Mucosa of rectum (tissue), 2 donors: Measurements from ENCODE around the gene ANGPTL2.

Experiments
- H3K27ac ChIP-seq, 2 donors: one replicate each; pipeline ENCODE4 v1.7.0; 2013; ENCODE audit warnings: inconsistent platforms in 2 of 2, low read depth in 2 of 2, low read length in 2 of 2
- H3K27me3 ChIP-seq, 2 donors: one replicate each; pipeline ENCODE4 v1.7.0; 2013; ENCODE audit warnings: low read length in 2 of 2; ENCODE audit not compliant: control insufficient read depth in 2 of 2, insufficient read depth in 2 of 2
- H3K36me3 ChIP-seq, 2 donors: one replicate each; pipeline ENCODE4 v1.7.0; 2013; ENCODE audit warnings: low read length in 2 of 2; ENCODE audit not compliant: control insufficient read depth in 2 of 2, insufficient read depth in 2 of 2
- H3K4me1 ChIP-seq, 2 donors: one replicate each; pipeline ENCODE4 v1.7.0; 2013; ENCODE audit warnings: low read length in 2 of 2, mild to moderate bottlenecking in 1 of 2; ENCODE audit not compliant: control insufficient read depth in 2 of 2, insufficient read depth in 2 of 2
- H3K4me3 ChIP-seq, 2 donors: one replicate each; pipeline ENCODE4 v1.7.0; 2013; ENCODE audit warnings: low read length in 2 of 2
- H3K9ac ChIP-seq, 2 donors: one replicate each; pipeline ENCODE4 v1.7.0; 2013; ENCODE audit warnings: low read length in 2 of 2, low read depth in 1 of 2, mild to moderate bottlenecking in 1 of 2
- H3K9me3 ChIP-seq, 2 donors: one replicate each; pipeline ENCODE4 v1.7.0; 2013; ENCODE audit warnings: low read length in 2 of 2; ENCODE audit not compliant: control insufficient read depth in 2 of 2
- donor health status: healthy.
- donor health status: Normal muscosa, but diverticular disease.

The ANGPTL2 gene

DNA sequence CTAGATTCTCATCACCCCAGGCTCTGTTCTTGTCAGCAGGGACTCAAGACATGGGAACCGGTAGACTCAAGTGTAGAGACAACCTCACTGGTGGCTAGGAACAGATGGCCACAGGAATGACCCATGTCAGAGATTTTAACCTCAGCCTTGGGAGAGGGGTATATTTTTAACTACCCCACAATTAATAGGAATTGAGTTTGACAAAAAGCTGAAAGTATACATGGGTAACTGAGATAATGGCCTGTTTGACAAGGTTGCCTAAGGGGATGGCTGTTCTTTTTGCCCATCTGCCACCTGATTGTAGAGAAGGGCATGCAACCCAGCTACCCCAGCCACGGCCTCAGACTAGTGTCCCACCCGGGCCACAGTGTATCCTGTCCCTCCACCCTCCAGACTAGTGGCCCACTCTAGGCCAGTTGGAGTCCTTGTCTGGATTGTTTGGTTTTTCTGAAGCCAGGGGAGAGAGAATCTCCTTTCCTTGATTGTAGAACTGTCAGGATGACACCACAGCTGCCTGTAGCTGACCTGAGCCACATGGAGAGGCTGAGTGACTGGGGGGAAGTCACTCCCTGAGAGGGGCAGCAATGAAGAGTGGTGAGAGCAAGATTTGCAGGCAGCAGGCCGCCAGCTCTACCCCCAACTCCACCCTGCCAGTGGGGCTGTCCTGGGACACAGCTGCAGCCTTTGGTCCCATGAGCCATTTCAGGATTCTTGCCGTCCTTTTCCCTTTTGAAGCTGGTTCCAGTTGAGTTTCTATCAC is 14.6 kb upstream of the ANGPTL2 start:
- Histone ChIP-seq H3K4me3 (no peak overlapping the region), H3K36me3 (no peaks in the 10 kb centered on the region), H3K27ac (no peak overlapping the region), H3K9me3 (no peaks in the 10 kb centered on the region), H3K9ac (no peak overlapping the region), H3K4me1 (peaks cover 0 to 6% of the 10 kb centered on the region in 2 donors), H3K27me3 (no peaks in the 10 kb centered on the region)

DNA sequence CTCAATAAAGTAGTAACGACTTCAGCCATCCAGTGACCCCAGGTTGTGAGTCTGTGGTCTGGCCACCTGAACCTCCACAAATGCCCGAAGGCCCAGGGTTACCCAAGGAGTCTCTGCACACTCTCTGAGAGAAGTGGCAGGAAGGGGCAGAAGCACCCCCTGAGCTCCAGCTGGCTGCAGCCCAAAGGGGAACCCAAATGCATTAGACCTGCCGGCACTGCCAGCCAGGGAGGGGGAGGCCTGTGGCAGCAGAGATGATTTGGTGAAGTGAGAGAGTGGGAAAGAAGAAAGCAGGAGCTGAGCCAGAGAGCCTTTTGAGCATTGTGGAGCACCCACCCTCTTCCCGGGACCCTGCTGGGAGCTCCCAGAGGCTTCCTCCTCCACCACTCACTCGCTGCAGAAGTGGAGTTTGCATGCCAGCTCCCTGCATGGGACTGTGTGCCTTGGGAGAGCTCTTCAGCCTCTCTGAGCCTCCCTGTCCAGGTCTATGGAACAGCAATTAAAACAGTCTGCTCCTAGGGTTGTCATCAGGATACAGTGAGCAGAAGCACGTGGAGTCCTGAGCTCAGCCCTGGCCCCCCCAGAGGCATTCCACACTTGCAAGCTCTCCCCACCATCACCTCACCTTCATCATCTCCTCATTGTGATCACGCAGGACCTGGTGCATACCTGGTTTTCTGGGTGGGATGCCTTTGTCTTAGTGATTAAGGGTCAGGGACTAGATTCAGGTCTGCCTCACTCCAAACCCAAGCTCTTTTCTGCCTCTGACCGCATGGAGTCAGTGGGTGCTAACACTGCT is 13.8 kb upstream of the ANGPTL2 start:
- Histone ChIP-seq H3K27ac (no peak overlapping the region), H3K4me1 (peaks cover 0 to 6% of the 10 kb centered on the region in 2 donors), H3K9ac (no peak overlapping the region)

GRCh38 chr9:127135056-127135745 is 12.8 kb upstream of the ANGPTL2 start:
- Histone ChIP-seq H3K4me3 (no peak overlapping the region), H3K9me3 (no peaks in the 10 kb centered on the region), H3K36me3 (no peaks in the 10 kb centered on the region), H3K27ac (peak overlapping the region in 1 of 2 donors; percentile 14), H3K27me3 (no peaks in the 10 kb centered on the region), H3K4me1 (peaks cover 0 to 6% of the 10 kb centered on the region in 2 donors), H3K9ac (no peak overlapping the region)

More for the DNA sequence above, 13.8 kb upstream of the ANGPTL2 start:
- H3K36me3 ChIP-seq, result no peaks in the 10 kb centered on the region
- H3K9me3 ChIP-seq, result no peaks in the 10 kb centered on the region
- H3K27me3 ChIP-seq, result no peaks in the 10 kb centered on the region
- no peak overlapping the region for H3K4me3 ChIP-seq

DNA sequence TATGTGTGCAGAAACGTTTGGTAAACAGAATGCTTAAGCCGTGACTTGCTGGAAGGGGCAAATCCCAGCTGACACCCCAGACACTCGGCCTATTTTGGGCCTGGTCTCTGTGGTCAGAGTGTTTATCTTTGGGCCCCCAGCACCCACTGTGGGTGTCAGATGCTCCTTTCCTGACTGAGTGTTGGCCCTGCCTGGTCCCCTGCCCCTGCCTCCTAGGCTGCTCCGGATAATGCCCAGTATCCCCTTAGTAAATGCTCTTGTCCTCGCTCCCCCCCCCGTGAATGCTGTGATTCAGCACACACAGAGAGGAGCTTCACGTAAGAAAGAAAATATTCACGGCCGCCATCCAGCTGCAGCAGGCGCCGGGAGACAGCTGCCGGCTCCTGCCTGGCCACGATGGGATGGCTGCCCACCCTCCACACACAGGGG is 11.3 kb upstream of the ANGPTL2 start:
- Histone ChIP-seq H3K4me1 (peaks cover 0 to 6% of the 10 kb centered on the region in 2 donors), H3K4me3 (no peak overlapping the region)

DNA sequence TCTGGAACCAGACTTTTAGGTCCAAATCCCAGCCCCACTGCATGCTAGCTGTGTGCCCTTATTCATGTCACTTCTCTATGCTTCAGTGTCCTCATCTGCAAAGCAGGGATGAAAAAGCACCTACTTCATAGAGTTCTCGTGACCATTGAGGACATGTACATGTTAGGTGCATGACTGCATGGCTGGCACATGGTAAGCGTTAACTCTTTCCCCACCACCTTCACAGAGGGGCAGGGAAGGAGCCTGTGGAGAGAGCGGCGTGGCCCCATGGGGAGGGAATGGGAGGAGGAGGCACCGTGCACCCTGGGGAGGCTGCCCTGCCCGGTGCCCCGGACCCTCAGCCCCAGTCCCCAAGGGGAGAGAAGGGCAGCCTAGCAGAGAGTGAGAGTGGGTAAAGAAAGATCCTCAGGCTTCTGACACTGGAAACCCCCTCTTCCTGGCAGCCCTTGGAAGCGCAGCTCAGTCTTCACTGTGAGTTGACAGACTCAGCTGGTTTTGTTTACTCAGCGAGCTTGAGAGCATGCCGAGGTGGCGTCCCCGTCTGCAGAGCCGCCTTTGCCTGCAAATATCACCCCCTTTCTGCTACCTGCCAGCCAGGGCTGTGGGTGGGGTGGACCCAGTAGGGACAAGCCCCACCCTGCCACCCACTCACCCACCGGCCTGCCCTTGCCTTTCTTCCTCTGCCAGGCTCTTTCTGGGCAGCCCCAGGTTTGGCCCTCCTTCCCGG is 10.6 kb upstream of the ANGPTL2 start:
- H3K9ac ChIP-seq, result no peak overlapping the region
- H3K27me3 ChIP-seq, result no peaks in the 10 kb centered on the region
- peaks cover 0 to 6% of the 10 kb centered on the region in 2 donors for H3K4me1 ChIP-seq

More for the DNA sequence above, 11.3 kb upstream of the ANGPTL2 start:
- no peak overlapping the region for H3K9ac ChIP-seq
- no peaks in the 10 kb centered on the region for H3K27me3 ChIP-seq
- no peaks in the 10 kb centered on the region for H3K36me3 ChIP-seq
- peak overlapping the region; percentile 68 to 76 for H3K27ac ChIP-seq
- no peaks in the 10 kb centered on the region for H3K9me3 ChIP-seq

DNA sequence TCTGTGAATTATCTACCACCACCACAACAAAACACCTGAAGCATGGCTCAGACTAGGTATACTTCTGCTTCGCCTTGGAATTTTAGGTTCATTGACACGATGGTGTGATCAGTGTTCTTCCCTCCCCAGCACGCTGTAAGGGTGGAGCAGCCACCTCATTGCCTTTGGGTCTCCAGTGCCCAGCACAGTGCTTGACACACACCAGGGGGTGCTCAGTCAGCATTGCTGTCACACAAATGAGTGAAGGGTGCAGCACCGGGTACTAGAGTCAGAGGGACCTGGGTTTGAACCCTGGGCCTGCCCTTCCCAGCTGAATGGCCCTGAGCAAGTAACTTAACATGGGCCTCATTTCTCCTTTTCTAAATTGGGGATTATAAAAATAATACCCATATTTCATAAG is 9.9 kb upstream of the ANGPTL2 start:
- Histone ChIP-seq H3K4me1 (peaks cover 0 to 6% of the 10 kb centered on the region in 2 donors), H3K4me3 (no peak overlapping the region), H3K9ac (no peak overlapping the region), H3K36me3 (no peaks in the 10 kb centered on the region), H3K27ac (peak overlapping the region; percentile 2 to 6), H3K9me3 (no peaks in the 10 kb centered on the region), H3K27me3 (no peaks in the 10 kb centered on the region)

More for the DNA sequence above, 10.6 kb upstream of the ANGPTL2 start:
- Histone ChIP-seq H3K4me3 (no peak overlapping the region), H3K27ac (peak overlapping the region; percentile 68 to 69), H3K9me3 (no peaks in the 10 kb centered on the region), H3K36me3 (no peaks in the 10 kb centered on the region)

GRCh38 chr9:127131871-127132270 is 9.4 kb upstream of the ANGPTL2 start:
- Histone ChIP-seq H3K36me3 (no peaks in the 10 kb centered on the region), H3K9ac (no peak overlapping the region), H3K27me3 (no peaks in the 10 kb centered on the region), H3K4me1 (peaks cover 0 to 6% of the 10 kb centered on the region in 2 donors), H3K27ac (peak overlapping the region; percentile 11 to 71), H3K4me3 (no peak overlapping the region), H3K9me3 (no peaks in the 10 kb centered on the region)

GRCh38 chr9:127130661-127131538 is 8.5 kb upstream of the ANGPTL2 start:
- no peaks in the 10 kb centered on the region for H3K36me3 ChIP-seq
- no peak overlapping the region for H3K9ac ChIP-seq
- H3K9me3 ChIP-seq, result no peaks in the 10 kb centered on the region
- H3K27me3 ChIP-seq, result no peaks in the 10 kb centered on the region
- H3K4me1 ChIP-seq, result peaks cover 0 to 6% of the 10 kb centered on the region in 2 donors
- no peak overlapping the region for H3K4me3 ChIP-seq
- peak overlapping the region; percentile 11 to 71 for H3K27ac ChIP-seq

DNA sequence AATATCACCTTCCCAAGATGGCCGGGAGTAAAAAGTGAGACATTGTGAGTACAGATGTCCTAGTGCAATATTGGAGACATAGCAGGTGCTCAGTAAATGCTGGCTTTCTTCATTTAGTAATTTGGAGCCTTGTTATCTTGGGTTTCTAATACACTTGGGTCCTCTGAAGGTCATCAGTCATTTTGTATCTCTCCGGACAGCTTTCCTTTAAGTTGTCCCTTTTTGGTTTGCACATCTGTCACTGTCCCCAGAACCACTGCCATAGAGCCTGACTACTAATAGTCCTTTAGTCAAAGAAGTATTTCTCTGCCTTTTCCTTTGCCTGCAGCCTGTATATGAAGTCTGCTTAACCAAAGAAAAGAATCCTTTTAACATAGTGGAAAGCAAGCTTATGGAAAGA is 7.8 kb upstream of the ANGPTL2 start:
- no peaks in the 10 kb centered on the region for H3K36me3 ChIP-seq
- H3K9ac ChIP-seq, result no peak overlapping the region
- H3K9me3 ChIP-seq, result no peaks in the 10 kb centered on the region
- H3K27ac ChIP-seq, result no peak overlapping the region
- H3K4me3 ChIP-seq, result no peak overlapping the region
- peaks cover 0 to 6% of the 10 kb centered on the region in 2 donors for H3K4me1 ChIP-seq
- no peaks in the 10 kb centered on the region for H3K27me3 ChIP-seq
